ENCODE results near the gene EP400.

DNA sequence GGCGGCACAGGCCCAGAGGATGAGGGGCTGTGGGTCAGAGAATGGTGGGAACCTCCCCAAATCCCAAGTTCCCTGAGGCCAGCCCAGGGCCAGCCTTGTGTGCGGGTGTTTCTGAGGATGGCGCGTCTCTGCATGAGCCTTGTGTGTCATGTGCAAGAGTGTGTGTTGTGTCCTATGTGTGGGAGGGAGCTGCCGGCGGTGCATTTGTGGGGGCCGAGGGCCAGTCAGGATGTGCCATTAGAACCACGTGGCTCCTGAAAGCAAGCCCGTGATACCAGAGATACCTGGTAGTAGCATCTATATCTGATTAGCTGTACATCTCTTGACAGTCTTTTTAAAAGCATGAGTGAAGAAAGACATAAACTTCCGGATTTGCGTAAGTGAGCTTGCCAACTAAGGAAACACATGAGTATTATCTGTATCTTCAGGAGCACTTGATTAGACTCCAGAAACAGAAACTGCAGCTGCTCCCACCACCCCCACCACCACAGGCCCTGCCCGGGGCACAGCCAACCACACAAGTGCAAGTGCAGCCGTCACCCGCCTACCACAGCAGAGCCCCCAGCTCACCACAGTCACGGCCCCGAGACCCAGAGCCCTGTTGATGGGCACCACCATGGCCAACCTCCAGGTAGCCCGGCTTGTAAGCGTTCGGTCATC lies 175.2 kb downstream of the EP400 start:
- TF ChIP-seq POLR2AphosphoS5 (IDR thresholded peaks at IDR 0.05; ENCODE audit: low read depth, low read length): no peak
- no peak for TF ChIP-seq POLR2A (IDR thresholded peaks at IDR 0.05; ENCODE audit: low read depth, low read length)
- TF ChIP-seq SPI1 (IDR thresholded peaks at IDR 0.05; ENCODE audit: low read depth, low read length): no peak

Measured in GM12891 (cell line).